GM13976 (cell line): Measurements from ENCODE around the gene ELP4.
"Not testable (repeated sequence)": the region's sequence is repeated elsewhere in the genome, so short reads cannot be mapped to it uniquely, and the experiment has no call there.

Experiments used
- DNase-seq: peaks from one replicate; pipeline ENCODE4 v3.0.0; 2012; ENCODE audit warnings: low spot score
- in situ Hi-C: fragments of 300-500 bp; cut with MboI; formaldehyde crosslinking; loops from one replicate; pipeline ENCODE4 v1.12.0; 2022; ENCODE audit warnings: low sequenced_read_pairs, mixed read lengths, inconsistent platforms; ENCODE audit not compliant: unreplicated experiment
- TF ChIP-seq, protein P1 (sequence below): IDR thresholded peaks from 2 replicates; pipeline ENCODE4 v1.5.1; 2012; ENCODE audit warnings: borderline replicate concordance, mild to moderate bottlenecking; ENCODE audit not compliant: insufficient read depth; ENCODE audit errors: extremely low read depth, missing control alignments, control extremely low read depth

The ELP4 gene

DNA sequence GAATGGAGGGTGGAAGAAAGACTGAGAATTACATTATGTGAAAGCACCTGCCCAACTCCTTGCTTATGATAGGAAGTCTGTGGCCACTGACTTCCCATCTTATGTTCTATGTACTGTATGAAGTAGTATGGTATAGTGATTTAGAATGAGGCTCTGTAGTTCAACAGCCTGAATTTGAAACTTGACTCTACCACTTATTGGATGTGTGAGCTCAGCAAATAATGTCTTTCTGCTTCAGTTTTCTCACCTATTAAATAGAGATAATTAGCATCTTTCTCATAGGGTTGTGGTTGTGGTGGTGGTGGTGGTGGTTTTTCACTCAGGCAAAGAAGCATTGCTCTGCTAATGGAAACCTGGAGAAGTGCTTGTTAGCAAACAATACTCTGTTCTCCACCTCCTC is 180.0 kb downstream of the ELP4 start:
- TF ChIP-seq, protein P1, sequence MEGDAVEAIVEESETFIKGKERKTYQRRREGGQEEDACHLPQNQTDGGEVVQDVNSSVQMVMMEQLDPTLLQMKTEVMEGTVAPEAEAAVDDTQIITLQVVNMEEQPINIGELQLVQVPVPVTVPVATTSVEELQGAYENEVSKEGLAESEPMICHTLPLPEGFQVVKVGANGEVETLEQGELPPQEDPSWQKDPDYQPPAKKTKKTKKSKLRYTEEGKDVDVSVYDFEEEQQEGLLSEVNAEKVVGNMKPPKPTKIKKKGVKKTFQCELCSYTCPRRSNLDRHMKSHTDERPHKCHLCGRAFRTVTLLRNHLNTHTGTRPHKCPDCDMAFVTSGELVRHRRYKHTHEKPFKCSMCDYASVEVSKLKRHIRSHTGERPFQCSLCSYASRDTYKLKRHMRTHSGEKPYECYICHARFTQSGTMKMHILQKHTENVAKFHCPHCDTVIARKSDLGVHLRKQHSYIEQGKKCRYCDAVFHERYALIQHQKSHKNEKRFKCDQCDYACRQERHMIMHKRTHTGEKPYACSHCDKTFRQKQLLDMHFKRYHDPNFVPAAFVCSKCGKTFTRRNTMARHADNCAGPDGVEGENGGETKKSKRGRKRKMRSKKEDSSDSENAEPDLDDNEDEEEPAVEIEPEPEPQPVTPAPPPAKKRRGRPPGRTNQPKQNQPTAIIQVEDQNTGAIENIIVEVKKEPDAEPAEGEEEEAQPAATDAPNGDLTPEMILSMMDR, result no peak
- no peak for DNase-seq
- in situ Hi-C loops, result no loop called here

DNA sequence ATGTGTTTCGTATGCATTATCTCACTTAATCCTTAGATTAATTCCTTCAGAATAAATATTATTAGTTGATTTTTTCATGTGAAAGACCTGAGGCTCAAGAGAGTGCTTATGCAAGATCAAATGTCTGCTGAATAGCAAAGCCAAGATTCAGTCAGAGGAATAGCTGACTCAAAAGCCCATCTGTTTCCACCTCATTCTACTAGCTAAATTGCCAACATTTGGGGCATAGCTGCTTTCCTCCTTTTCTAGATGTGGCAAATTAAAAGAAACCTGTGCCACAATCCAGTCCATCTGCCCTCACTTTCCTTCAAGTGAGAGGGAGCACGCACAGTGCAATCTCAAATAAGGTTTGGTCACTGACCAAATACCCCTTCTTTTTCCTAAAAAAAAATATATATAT is 180.5 kb downstream of the ELP4 start:
- TF ChIP-seq, protein P1, result no peak
- in situ Hi-C loops, result no loop called here
- DNase-seq, result no peak

DNA sequence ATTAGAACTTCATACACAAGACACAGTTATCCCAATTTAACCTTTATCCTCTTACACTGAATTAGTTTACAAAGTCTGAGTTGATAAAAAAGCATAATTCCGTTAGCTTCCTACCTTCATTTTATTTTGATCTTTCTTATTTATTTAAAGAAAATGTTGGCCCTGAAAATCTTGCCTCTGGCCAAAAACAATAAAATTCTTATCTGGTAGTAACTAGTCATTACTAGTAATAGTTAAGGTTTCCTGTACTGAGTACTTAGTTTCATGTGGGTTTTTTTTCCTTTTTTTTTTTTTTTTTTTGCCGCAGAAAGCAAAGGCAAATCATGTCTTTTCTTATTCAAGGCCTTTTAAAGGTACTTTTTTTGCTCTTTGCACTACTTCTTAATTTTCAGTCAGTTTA is 180.9 kb downstream of the ELP4 start:
- in situ Hi-C loops, result no loop called here
- TF ChIP-seq, protein P1, result no peak
- DNase-seq, result no peak

DNA sequence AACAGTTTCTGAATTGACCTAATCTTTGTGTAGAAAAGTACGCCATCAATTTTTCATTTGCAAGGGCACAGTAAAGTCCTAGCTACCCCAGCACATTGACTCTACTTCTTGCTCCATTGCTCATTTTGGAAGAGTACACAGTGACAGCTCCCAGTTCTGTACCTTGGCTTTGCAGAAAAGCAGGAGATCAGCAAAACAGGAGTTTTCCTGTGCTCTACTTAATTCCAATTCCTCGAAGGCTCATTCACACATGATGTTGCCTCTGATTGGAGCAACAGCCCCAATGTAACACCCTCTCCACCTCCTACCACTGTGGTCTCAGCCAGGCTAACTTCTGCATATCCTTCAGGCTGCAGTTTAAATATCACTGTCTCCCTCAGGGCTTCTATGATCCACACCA is 182.9 kb downstream of the ELP4 start:
- TF ChIP-seq, protein P1, result no peak
- DNase-seq, result no peak
- in situ Hi-C loops, result no loop called here

DNA sequence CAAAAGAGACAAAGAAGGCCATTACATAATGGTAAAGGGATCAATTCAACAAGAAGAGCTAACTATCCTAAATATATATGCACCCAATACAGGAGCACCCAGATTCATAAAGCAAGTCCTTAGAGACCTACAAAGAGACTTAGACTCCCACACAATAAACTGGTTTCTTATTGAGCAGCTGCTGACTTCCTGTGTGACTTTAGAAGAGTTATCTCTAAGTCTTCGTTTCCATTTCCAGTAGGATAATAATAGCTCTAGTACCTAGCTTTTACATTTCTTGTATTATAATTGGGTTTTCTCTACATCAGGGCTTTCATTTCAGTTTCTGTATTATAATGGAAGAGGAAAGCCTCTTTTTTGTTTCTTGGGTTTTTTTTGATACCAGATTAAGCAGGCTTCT is 187.5 kb downstream of the ELP4 start:
- in situ Hi-C loops, result not testable (repeated sequence)
- peak; percentile 17 for DNase-seq

DNA sequence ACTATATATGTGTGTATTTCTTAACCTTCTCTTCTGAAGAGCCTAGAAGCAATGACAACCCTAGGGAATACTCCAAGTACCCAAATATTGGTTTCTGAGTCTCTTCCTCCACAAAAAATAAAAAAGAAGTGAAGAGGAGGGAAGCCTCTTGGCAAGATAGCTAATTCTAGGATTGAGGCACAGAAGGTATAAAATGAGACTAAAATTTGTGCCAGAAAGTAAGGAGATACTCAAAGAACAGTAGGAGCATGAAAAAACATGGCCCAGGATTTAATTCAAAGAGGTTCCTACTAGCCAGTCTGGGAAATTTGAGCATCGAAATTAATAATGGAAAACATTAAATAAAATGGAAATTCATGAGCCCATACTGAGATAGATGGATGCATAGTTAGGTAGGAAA is 189.5 kb downstream of the ELP4 start:
- in situ Hi-C loops, result no loop called here
- DNase-seq, result no peak
- TF ChIP-seq, protein P1, result no peak

DNA sequence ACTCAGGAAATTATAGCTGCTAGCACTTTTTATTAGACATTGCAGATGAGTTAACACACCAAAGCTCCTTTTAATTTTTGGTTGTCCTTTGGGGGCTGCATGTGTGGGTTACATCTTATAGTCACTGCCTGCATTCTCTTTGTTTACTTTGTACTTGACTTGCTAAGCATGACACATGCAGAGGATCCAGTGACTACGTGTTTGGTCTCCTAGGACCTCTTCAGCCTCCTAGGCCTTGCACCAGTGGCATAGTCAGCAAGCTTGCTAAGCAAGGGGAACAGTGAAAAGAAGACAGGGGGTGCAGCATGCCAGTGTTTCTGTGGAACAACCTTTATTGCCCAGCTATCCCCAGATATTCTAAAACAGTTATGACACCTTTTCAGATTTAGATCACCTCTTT is 193.4 kb downstream of the ELP4 start:
- TF ChIP-seq, protein P1, result no peak
- DNase-seq, result no peak
- in situ Hi-C loops, result no loop called here
